DMS53 treated with DMSO at 0.1 percent for 48 hours (cell line): ENCODE results near the gene MVB12B.

Source experiments
- DNase-seq: peaks from one replicate; lab custom pipeline; 2025; ENCODE audit not compliant: unreplicated experiment; lab: John Stamatoyannopoulos, UW

The MVB12B gene

GRCh38 chr9:126302730-126303129 is 23.9 kb upstream of the MVB12B start:
- no peak for DNase-seq

GRCh38 chr9:126303488-126303887 is 23.1 kb upstream of the MVB12B start:
- no peak for DNase-seq

- DNase-seq: no peak
These were observed 22.2 kb upstream of the MVB12B start for GRCh38 chr9:126304207-126304970.

- no peak for DNase-seq
These were observed 21.7 kb upstream of the MVB12B start for GRCh38 chr9:126304971-126305320.

GRCh38 chr9:126306071-126306647 is 20.5 kb upstream of the MVB12B start:
- no peak for DNase-seq

GRCh38 chr9:126307322-126308061 is 19.1 kb upstream of the MVB12B start:
- DNase-seq: no peak

GRCh38 chr9:126309427-126310189 is 17.0 kb upstream of the MVB12B start:
- DNase-seq: no peak

- no peak for DNase-seq
These were observed 13.8 kb upstream of the MVB12B start for GRCh38 chr9:126312584-126313551.

- no peak for DNase-seq
These were observed 10.5 kb upstream of the MVB12B start for GRCh38 chr9:126316085-126316655.

- DNase-seq: no peak
These were observed 9.1 kb upstream of the MVB12B start for GRCh38 chr9:126317513-126317912.

GRCh38 chr9:126318858-126319257 is 7.8 kb upstream of the MVB12B start:
- DNase-seq: no peak

- no peak for DNase-seq
These were observed 7.0 kb upstream of the MVB12B start for GRCh38 chr9:126319671-126320070.

GRCh38 chr9:126320158-126320922 is 6.3 kb upstream of the MVB12B start:
- no peak for DNase-seq

GRCh38 chr9:126321742-126322141 is 4.9 kb upstream of the MVB12B start:
- DNase-seq: no peak

GRCh38 chr9:126325821-126326220 is 808 bp upstream of the MVB12B start:
- DNase-seq: no peak

- no peak for DNase-seq
These were observed 531 bp downstream of the MVB12B start for GRCh38 chr9:126327006-126327713.

GRCh38 chr9:126327714-126328185 is 1.1 kb downstream of the MVB12B start:
- no peak for DNase-seq

GRCh38 chr9:126328407-126328806 is 1.8 kb downstream of the MVB12B start:
- DNase-seq: no peak
